H1 (cell line): Measurements from ENCODE around the gene ZNF586. TPM values are rescaled to one million over a fixed set of nuclear protein-coding genes. Genes with fewer than 3 reads are reported as not detected.

Experiments
- ATF3 ChIP-seq: IDR thresholded peaks from 2 replicates; pipeline ENCODE4 v1.6.1; 2011; ENCODE audit warnings: low read depth, mild to moderate bottlenecking, low read length; ENCODE audit not compliant: insufficient read depth
- KDM1A ChIP-seq: fragments of 200-600, 300-600 bp; sonication (generic); IDR thresholded peaks from 2 replicates; pipeline ENCODE4 v1.7.1; 2016; ENCODE audit warnings: mild to moderate bottlenecking, low read length, borderline replicate concordance
- NRF1 ChIP-seq: IDR thresholded peaks from 2 replicates; pipeline ENCODE4 v1.6.1; 2011; ENCODE audit warnings: mild to moderate bottlenecking, low read depth, low read length, improper control_type of control experiment
- RAD21 ChIP-seq, 2 experiments: IDR thresholded peaks in 1 of 2; conservative IDR thresholded peaks in 1 of 2; 2 replicates each; pipeline ENCODE4 v1.6.1; 2011; ENCODE audit warnings: low read depth in 2 of 2, low read length in 2 of 2, improper control_type of control experiment in 1 of 2, inconsistent platforms in 1 of 2, mild to moderate bottlenecking in 1 of 2, moderate library complexity in 1 of 2
- SAP30 ChIP-seq: fragments of 300-600 bp; sonication (generic); IDR thresholded peaks from 2 replicates; pipeline ENCODE4 v1.7.1; 2012; ENCODE audit warnings: low read length, moderate library complexity, mild to moderate bottlenecking, inconsistent platforms; ENCODE audit not compliant: insufficient read depth, insufficient replicate concordance
- SIX5 ChIP-seq: IDR thresholded peaks from 2 replicates; pipeline ENCODE4 v1.6.1; 2011; ENCODE audit warnings: mild to moderate bottlenecking, low read depth, low read length
- SP2 ChIP-seq: IDR thresholded peaks from 2 replicates; pipeline ENCODE4 v1.6.1; 2012; ENCODE audit warnings: mild to moderate bottlenecking, low read length, inconsistent platforms
- polyA plus RNA-seq, 7 experiments: library from polyadenylated mRNA; depleted of rRNA in 3 of 7; stranded (reverse) in 5 of 7; unstranded in 2 of 7; fragments of >200 nt in 5 of 7; fragments of 200-250 nt in 2 of 7; gene quantifications; 1 replicate in 5 of 7; 2 replicates in 1 of 7; 4 replicates in 1 of 7; pipeline versions ENCODE4 v1.2.1 to v1.2.3, GENCODE V29; 2011 to 2013; ENCODE audit warnings: missing spikeins in 2 of 7, mixed read lengths in 2 of 7
- total RNA-seq: library from RNA; stranded (reverse); fragmentation: NEBNext Ultra II Directional; extraction: Animal tissue kit (Norgen Biotek cat#: 25700); gene quantifications from 2 replicates; pipeline ENCODE4 v1.2.1, GENCODE V29; 2021

ZNF586 gene
- total and polyA plus RNA-seq, 2 of the 8 experiments (the other 6 are each of a cell fraction or from before 2014, with no cell fraction given): 8.1 to 15.5 TPM

GRCh38 chr19:57778336-57778735, 8.9 kb downstream of the ZNF586 start (continued):
- TF ChIP-seq SIX5: no peak
- TF ChIP-seq SP2: no peak
- no peak for TF ChIP-seq ATF3
- TF ChIP-seq KDM1A: no peak
- no peak for TF ChIP-seq NRF1
- TF ChIP-seq RAD21 (IDR thresholded peaks at IDR 0.05 in 1 of 2, conservative IDR thresholded peaks at IDR 0.05 in 1 of 2; ENCODE audit: low read depth in 2 of 2, low read length in 2 of 2): no peak
- no peak for TF ChIP-seq SAP30
- TF ChIP-seq, all 59 proteins: peak for 0
